Measurements from ENCODE around the gene ANKS1B.

ANKS1B gene

GRCh38 chr12:99413751-99414150 is 571.0 kb downstream of the ANKS1B start:
- Histone ChIP-seq H3K4me3 (ENCODE audit: low read depth, low read length) (no peak overlapping the region), H3K27me3 (replicated peaks) (no peaks in the 10 kb centered on the region), H3K36me3 (replicated peaks) (no peaks in the 10 kb centered on the region), H3K27ac (no peak overlapping the region)
- DNase-seq = no peak
- in situ Hi-C loops (cut with HindIII; ENCODE audit: low pct_ligation_motif_present, low sequenced_read_pairs) = no loop called here
- TF ChIP-seq, protein P1, sequence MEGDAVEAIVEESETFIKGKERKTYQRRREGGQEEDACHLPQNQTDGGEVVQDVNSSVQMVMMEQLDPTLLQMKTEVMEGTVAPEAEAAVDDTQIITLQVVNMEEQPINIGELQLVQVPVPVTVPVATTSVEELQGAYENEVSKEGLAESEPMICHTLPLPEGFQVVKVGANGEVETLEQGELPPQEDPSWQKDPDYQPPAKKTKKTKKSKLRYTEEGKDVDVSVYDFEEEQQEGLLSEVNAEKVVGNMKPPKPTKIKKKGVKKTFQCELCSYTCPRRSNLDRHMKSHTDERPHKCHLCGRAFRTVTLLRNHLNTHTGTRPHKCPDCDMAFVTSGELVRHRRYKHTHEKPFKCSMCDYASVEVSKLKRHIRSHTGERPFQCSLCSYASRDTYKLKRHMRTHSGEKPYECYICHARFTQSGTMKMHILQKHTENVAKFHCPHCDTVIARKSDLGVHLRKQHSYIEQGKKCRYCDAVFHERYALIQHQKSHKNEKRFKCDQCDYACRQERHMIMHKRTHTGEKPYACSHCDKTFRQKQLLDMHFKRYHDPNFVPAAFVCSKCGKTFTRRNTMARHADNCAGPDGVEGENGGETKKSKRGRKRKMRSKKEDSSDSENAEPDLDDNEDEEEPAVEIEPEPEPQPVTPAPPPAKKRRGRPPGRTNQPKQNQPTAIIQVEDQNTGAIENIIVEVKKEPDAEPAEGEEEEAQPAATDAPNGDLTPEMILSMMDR (IDR thresholded peaks at IDR 0.05; ENCODE audit: low read depth, low read length, missing control alignments) = no peak

GRCh38 chr12:99393763-99394162 is 591.0 kb downstream of the ANKS1B start:
- DNase-seq = no peak
- TF ChIP-seq, protein P1 (IDR thresholded peaks at IDR 0.05; ENCODE audit: low read depth, low read length, missing control alignments) = no peak
- Histone ChIP-seq H3K36me3 (replicated peaks) (no peaks in the 10 kb centered on the region), H3K4me3 (ENCODE audit: low read depth, low read length) (no peak overlapping the region), H3K27me3 (replicated peaks) (no peaks in the 10 kb centered on the region), H3K27ac (no peak overlapping the region)
- in situ Hi-C loops (cut with HindIII; ENCODE audit: low pct_ligation_motif_present, low sequenced_read_pairs) = no loop called here

DNA sequence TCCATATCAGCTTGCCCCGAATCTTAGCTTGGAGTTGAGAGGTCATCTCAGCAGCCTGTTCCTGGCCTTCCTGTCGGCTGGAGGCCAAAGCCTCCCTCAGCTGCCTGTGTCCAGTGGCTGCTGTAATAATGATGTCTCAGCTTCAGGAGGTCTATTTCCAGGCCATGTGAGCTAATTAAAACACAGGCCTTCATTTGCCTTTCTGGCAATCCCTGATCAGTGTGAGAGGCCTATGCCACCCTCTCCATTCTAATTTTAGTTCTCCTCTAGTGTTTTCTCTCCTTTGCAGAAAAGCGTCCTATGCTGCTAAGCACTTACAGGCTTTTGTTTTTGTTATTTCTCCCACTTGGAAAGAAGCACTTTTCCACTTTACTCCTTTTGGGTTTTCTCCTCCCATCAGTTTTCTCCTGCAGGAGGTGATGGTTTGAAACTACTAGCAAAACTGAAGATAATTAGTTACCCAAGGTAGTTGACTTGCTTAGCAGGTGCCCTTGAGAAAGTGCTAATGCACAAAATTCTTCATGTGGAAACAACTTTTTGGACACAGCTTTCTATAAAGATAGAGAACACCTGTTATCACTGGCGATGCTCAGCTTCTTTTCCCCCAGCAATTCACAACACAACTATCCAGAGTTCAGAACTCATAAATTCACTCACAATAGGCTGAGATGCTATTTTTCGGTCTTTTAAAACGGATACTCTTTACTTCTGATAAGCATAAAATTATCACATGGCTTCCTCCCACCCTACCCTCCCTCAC is 592.5 kb downstream of the ANKS1B start:
- DNase-seq = no peak
- in situ Hi-C loops (cut with HindIII; ENCODE audit: low pct_ligation_motif_present, low sequenced_read_pairs) = no loop called here
- TF ChIP-seq, protein P1 (IDR thresholded peaks at IDR 0.05; ENCODE audit: low read depth, low read length, missing control alignments) = no peak
- Histone ChIP-seq H3K4me3 (ENCODE audit: low read depth, low read length) (no peak overlapping the region), H3K27ac (no peak overlapping the region), H3K27me3 (replicated peaks) (no peaks in the 10 kb centered on the region), H3K36me3 (replicated peaks) (no peaks in the 10 kb centered on the region)

DNA sequence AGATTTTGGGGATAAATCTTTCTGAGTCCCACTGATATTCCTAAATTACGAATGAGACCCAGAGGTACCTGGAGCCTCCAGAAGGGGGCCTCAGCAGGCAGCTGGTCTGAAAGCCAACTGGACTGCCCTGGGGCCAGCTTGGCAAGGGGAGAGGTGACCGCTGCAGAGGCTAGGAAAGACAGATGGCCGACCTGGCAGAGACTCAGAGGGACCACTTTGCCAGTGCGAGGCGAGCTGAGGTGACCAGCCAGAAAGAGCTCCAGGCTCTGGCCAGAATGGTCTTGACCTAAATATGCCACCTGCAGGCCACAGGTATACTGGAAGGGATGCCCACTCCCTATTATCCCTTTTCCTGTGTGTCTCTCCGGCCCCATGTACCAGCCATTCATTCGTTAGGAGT is 594.0 kb downstream of the ANKS1B start:
- Histone ChIP-seq H3K36me3 (replicated peaks) (no peaks in the 10 kb centered on the region), H3K27ac (no peak overlapping the region), H3K27me3 (replicated peaks) (no peaks in the 10 kb centered on the region), H3K4me3 (ENCODE audit: low read depth, low read length) (no peak overlapping the region)
- DNase-seq = peak; percentile 3
- TF ChIP-seq, protein P1 (IDR thresholded peaks at IDR 0.05; ENCODE audit: low read depth, low read length, missing control alignments) = peak; percentile 71
- in situ Hi-C loops (cut with HindIII; ENCODE audit: low pct_ligation_motif_present, low sequenced_read_pairs) = no loop called here

GRCh38 chr12:99389751-99390150 is 595.0 kb downstream of the ANKS1B start:
- Histone ChIP-seq H3K27me3 (replicated peaks) (no peaks in the 10 kb centered on the region), H3K4me3 (ENCODE audit: low read depth, low read length) (no peak overlapping the region), H3K36me3 (replicated peaks) (no peaks in the 10 kb centered on the region), H3K27ac (no peak overlapping the region)
- TF ChIP-seq, protein P1 (IDR thresholded peaks at IDR 0.05; ENCODE audit: low read depth, low read length, missing control alignments) = no peak
- no peak for DNase-seq
- in situ Hi-C loops (cut with HindIII; ENCODE audit: low pct_ligation_motif_present, low sequenced_read_pairs) = no loop called here

Data from brain microvascular endothelial cell (primary cell).